GM18873 (cell line): ENCODE data around the gene MEGF11.

Experiments
- ATAC-seq: cut with Tn5 transposase; IDR thresholded peaks from one replicate; pipeline ENCODE4 v1.9.1; 2021; ENCODE audit warnings: mild to moderate bottlenecking, moderate library complexity, moderate number of reproducible peaks; ENCODE audit not compliant: unreplicated experiment, low FRiP score

Gene MEGF11

DNA sequence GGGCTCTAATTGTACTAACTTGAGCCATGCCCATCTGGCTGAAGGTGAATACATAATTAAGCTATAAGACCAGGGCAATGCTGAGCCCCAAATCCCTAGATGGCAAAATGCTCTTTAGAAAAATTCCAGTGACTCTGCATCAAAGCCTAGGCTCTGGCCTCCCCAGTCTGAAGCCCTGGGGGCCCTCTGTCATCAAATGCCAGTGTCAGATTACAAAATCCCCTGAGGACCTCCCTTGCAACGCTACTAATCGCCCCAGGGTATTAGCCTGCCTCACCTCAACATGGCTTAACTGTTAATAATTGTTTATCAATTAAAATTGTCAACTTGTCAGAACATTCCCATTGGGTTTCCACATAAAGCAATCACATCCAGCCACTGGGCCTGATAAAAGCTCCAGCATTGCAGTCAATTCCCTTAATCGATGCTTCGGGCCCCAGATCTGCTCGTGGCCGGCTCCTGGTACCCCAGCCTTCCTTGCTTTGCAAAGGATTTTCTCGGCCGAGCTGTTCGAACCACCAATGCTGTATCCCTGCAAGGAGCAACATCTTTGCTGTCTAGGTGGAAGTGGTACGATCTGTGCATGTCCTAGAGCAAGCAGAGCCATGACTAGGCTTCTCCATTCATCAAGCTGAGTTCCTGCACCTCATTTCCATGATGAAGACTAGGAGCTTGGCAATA, 151.7 kb downstream of the MEGF11 start:
- ATAC-seq, result no peak

DNA sequence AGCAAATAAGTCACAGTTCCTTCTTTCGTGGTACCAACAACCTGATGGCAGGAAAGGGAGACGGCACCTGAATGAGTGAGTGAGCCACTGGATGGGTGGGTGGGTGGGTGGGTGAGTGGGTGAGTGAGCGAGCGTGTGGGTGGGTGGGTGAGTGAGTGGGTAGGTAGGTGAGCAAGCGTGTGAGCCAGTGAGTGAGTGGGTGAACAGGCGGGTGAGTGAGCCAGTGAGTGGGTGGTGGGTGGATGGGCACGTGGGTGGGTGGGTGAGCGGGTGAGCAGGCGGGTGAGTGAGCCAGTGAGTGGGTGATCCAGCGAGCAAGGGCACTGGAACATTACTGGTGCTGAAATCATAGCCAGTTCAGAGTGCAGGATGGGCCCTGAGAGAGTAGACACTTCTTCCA, 152.8 kb downstream of the MEGF11 start:
- ATAC-seq, result no peak

DNA sequence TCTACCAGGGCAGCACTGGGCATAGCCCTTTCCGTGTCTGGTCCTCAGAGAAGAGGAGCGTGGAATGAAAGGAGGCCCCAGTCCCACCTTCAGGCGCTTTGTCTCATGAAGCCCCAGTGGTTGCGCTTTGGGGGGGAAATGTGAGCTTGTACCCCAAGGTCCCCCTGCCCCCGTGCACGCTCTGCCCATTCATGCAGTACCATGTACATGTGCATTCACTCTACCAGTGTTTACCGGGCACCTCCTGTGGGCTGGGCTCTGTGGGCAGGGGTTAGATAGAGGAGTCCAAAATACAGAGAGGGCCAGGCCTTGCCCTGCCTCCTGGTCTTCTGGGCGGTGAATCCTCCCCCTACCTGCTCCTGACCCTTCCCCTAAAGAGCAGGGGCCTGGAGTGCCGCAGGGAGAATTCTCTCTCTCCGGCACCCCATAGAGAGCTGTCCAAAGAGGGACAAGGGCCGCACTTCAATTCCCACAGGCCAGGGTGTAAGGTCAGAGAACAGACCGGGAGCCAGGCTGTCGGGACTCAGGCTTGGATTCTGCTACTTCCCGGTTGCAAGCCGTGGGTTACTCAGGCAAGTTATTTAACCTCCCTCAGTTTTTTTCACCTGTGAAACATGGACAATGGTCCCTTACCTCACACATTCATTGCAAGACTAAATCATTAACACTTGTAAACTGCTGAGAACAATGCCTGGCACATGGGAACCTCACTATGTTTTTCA, 153.4 kb downstream of the MEGF11 start:
- ATAC-seq, result no peak

- ATAC-seq, result no peak
Measured at GRCh38 chr15:66098022-66098363, 155.6 kb downstream of the MEGF11 start.

DNA sequence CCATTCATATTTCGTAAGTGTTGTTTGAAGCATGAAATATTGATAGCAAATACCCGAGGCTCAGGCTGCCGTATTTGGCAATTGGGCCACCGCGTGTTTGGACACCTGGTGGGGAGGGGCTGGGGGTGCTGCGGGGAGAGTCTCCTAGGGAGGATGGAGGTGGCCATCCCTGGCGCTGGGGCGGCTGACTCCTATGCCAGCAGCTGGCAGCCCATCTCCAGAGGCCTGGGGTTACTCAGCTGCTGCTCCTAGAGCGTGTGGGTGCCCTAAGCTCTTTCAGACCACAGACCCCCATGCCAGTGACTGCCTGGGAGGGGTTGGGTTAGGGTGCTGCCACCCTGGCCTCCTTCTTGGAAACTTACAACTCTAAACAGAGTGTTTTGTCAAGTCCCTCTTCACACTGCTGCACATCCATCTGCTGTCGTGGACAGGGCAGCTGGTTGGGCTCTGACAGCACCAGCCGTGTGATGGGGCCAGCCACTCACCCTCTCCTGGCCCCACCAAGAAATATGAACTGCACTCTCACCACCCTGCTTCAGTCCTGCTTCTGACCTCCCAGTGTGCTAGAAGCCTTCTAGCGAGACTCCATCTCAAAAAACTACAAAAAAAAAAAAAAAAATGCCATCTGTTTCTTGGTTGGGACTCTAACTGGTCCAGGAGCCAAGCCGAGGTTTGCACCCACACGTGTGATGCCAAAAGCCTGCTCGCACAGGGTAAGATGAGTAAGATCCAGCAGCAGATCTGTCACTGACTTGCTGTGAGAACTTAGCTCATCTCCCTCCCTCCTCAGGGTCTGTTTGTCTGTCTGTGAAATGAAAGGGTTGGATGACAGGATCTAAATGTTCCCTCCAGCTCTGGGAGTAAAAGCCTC, 156.2 kb downstream of the MEGF11 start:
- no peak for ATAC-seq

DNA sequence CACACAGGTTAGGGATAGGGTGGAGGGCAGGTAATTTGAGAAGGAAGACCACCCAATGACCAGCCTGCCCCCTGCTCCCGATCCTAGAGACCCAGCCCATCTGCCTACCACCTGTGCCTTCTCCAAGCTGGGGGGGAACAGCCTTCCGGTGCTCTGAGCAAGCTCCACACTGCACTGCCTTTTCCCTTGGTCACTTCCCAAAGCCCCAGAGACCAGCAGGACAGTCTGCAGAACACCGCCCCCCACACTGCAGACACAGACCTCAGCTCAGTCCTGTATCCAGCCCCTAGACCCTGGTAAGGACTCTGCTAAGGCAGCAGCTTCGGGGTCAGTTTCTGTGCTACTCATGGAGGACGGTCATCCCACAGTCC, 156.9 kb downstream of the MEGF11 start:
- ATAC-seq, result no peak

DNA sequence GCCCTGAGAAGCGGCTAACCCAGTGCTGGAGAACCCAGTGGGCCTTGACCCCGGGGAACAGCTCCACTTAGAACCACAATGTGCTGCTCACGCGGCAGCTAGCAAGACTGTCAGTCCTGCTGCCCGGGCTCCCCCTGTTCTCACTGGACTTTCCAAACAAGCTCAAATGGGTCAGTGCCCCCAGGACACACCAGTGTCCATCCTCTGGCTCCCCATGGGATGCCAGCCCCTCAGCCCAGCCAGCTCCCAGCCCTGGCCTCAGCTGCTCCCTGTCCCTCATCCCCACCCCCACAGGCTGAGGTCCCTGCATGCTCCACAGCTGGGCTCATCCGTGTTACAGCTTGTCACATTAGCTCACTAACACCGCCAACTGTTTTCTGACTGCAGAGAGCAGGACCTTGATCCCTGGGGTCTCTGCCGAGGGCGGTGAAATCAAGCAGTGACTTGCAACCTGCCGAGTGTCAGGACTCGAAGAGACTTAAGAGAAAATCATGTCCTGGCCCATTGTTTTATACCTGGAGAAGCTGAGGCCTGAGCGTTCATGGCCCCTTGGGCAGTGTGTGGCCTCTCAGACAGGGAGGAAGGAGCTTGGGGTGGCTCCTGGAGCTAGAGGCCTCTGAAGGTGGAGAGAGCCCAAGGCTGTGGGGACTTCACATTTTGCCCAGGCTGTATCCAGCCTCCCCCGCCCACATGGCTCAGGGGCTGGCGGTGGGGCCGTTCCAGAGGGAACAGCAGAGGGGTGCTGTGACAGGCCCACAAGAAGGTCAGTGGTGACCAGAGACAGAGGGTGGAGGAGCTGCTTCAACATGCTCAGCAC, 157.5 kb downstream of the MEGF11 start:
- ATAC-seq, result no peak

DNA sequence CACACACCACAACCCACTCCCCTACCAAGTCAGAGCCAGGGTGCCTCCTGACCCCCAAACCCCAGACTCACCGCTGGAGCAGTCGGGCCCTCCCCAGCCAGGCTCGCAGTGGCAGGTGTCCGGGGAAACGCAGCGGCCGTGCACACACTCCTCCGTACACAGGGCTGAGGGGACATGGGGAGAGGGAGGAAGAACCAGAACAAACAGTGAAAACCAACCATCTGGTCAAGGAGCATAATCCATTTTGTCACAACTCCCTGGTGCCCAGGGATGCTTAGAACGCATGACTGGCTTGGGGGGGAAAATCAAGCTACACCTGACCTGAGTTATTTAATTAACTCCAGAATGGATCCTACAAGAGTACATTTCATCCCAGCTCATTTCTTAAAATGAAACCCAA, 159.2 kb downstream of the MEGF11 start:
- no peak for ATAC-seq

- no peak for ATAC-seq
Measured at GRCh38 chr15:66092053-66093016, 161.2 kb downstream of the MEGF11 start.

GRCh38 chr15:66089509-66089908, 164.0 kb downstream of the MEGF11 start:
- ATAC-seq, result no peak

GRCh38 chr15:66089049-66089448, 164.5 kb downstream of the MEGF11 start:
- no peak for ATAC-seq

GRCh38 chr15:66085128-66085527, 168.4 kb downstream of the MEGF11 start:
- no peak for ATAC-seq

DNA sequence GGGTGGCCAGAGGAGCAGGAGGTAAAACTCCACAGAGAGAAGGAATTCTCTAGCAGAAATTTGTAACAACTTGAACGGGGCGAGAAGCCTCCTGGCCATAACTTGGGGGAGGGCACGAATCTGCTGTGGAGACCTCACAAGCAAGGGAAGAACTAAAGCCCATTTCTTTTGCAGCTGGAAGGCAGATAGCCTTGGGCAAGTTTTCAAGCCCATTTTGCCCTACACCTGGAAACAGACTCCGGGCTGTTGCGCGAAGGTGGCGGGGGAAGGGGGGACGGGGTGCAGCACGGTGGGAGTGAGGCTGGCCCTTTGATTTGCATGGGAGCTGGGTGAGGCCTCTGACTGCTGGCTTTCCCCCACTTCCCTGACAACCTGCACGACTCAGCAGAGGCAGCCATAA, 168.8 kb downstream of the MEGF11 start:
- no peak for ATAC-seq

- no peak for ATAC-seq
Measured at GRCh38 chr15:66080717-66081398, 172.7 kb downstream of the MEGF11 start.

GRCh38 chr15:66078929-66079275, 174.6 kb downstream of the MEGF11 start:
- ATAC-seq, result no peak

DNA sequence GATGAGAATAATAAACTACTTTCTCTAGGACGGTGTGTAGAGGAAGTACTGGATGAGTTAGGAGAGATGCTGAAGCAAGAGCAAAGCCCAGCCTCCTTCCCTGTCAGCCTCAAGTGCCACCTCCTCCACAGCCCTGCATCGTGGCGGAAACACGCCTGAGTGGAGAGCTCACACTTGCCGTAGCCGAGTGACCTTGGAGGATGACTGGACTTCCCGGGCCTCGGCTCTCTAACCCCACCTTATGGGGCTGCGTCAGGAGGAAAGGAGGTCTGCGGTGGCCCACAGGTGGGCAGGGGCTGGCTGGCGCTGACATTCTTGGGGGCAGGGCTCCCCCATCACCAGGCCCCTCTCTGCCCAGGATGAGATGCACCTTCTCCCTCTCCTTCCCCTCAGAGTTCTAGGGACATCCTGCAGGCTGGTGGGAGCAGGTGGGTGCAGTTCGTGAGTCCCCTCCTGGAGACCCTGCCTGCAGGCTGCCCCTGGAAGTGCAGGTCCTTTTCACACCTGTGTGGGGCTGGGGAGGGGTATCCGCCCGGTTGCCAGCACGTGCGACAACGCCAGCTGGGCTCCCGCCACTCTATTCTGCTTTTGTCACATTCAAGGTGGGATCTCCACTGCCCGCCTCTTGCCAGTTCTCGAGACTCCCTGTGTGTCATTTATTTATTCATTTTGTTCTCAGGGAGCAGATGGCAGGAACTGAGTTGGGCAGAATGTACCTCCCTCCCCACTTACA, 175.2 kb downstream of the MEGF11 start:
- no peak for ATAC-seq

DNA sequence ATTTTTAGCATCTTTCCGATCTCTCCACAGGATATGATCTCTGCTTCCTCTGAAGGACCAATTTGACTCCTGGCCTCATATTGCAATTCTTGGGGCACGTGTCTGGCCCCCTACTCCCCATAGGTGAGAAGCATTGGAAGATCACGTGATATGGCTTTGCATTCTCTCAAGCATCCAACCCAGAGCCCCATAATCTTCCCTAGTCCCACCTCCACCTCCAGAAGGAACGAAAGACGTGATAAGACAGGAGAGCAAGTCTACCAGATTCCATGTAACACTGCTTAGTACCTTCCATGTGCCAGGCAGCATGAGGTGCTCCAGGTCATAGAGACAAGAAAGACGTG, 176.3 kb downstream of the MEGF11 start:
- no peak for ATAC-seq

DNA sequence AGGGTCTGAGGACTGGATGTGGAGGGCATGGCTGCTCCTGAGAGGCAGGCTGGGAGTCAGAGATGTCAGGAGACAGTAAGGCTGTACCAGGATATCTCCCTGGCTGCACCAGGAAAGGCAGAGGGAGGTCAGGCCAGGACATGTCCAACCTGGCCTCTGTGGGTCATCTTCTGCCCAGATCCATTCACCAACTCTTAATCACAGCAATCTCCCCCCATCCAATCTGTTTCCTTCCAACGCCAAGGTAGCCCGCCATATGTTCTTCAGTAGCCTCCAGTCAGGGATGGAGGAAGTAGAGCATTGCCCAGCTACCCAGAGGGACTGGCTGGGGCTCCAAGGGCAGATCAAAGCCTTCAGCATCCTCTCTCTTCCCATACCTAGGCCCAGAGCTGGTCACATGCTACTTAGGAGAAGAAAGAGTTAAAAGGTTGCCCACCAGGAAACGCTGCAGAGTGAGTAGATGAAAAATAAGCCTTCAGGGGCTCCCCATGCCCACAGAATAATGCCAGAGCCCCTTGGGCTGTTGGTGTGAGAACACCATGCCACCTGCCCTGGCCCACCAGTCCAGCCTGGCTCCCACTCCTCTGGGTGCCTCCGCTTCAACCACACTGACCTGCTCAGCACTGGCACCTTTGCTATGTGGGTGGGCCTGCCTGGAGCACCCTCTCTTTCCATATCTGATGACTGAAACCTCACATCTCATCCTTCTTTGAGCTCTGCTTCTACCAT, 176.8 kb downstream of the MEGF11 start:
- ATAC-seq, result no peak
